ENCODE data around the gene AKAP4.

Gene AKAP4, protein sequence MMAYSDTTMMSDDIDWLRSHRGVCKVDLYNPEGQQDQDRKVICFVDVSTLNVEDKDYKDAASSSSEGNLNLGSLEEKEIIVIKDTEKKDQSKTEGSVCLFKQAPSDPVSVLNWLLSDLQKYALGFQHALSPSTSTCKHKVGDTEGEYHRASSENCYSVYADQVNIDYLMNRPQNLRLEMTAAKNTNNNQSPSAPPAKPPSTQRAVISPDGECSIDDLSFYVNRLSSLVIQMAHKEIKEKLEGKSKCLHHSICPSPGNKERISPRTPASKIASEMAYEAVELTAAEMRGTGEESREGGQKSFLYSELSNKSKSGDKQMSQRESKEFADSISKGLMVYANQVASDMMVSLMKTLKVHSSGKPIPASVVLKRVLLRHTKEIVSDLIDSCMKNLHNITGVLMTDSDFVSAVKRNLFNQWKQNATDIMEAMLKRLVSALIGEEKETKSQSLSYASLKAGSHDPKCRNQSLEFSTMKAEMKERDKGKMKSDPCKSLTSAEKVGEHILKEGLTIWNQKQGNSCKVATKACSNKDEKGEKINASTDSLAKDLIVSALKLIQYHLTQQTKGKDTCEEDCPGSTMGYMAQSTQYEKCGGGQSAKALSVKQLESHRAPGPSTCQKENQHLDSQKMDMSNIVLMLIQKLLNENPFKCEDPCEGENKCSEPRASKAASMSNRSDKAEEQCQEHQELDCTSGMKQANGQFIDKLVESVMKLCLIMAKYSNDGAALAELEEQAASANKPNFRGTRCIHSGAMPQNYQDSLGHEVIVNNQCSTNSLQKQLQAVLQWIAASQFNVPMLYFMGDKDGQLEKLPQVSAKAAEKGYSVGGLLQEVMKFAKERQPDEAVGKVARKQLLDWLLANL

GRCh38 chrX:50200907-50201306, at the start of gene AKAP4:
Gene AKAP4 (minus strand): TSS chrX:50201007. CDS start chrX:50200889, 118 bp downstream.
- DNase-seq (ENCODE audit: low read depth): no peak

DNA sequence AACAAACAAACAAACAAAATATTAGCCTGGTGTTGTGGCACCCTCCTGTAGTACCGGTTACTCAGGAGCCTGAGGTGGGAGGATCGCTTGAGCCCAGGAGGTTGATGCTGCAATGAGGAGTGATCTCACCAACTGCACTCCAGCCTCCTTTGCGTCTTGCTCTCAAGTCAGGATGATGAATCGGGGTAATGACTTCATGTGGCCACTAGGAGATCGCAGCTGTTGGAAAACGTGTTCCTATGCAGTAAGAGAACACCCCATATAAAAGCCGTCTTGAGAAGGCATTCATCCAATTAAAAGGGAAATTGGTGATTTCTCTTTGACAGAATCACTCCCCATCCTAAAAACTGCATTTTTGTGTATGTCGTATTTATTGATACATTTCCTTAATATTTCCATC, 10.7 kb upstream of the AKAP4 start:
- DNase-seq (ENCODE audit: low read depth): no peak

DNA sequence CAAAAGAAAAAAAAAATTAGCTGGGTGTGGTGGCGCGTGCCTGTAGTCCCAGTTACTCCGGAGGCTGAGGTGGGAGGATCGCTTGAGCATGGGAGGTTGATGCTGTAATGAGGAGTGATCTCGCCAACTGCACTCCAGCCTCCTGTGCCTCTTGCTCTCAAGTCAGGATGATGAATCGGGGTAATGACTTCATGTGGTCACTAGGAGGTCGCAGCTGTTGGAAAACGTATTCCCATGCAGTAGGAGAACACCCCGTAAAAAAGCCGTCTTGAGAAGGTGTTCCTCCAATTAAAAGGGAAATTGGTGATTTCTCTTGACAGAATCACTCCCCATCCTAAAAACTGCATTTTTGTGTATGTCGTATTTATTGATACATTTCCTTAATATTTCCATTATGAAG, 5.9 kb upstream of the AKAP4 start:
- no peak for DNase-seq (ENCODE audit: low read depth)

GRCh38 chrX:50204364-50204899, 3.6 kb upstream of the AKAP4 start, which contains the start of gene CCNB3:
Gene CCNB3 (plus strand): TSS chrX:50204765. CDS start chrX:50285164, 80,399 bp downstream.
- DNase-seq (ENCODE audit: low read depth): peak; percentile 42

DNA sequence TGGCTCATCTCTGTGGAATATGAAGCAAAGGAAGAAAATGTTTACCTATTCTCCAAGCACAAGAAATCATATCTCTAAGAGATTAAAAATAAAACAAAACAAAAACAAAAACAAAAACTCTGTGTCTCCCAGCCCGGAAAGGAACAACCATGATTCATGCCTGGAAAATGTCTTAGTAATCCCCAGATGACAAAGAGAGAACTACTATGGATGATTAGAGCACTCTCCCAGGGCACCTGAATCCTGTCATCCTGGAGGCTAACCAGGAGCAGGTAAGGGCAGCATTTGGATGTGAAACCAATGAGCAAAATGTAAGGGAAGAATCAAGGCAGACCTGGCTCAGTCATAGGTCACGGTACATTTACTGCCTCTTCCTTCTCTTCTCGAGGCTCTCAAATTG, 1.7 kb upstream of the AKAP4 start:
- DNase-seq (ENCODE audit: low read depth): no peak

GRCh38 chrX:50198348-50198747, 2.5 kb downstream of the AKAP4 start:
- DNase-seq (ENCODE audit: low read depth): no peak

DNA sequence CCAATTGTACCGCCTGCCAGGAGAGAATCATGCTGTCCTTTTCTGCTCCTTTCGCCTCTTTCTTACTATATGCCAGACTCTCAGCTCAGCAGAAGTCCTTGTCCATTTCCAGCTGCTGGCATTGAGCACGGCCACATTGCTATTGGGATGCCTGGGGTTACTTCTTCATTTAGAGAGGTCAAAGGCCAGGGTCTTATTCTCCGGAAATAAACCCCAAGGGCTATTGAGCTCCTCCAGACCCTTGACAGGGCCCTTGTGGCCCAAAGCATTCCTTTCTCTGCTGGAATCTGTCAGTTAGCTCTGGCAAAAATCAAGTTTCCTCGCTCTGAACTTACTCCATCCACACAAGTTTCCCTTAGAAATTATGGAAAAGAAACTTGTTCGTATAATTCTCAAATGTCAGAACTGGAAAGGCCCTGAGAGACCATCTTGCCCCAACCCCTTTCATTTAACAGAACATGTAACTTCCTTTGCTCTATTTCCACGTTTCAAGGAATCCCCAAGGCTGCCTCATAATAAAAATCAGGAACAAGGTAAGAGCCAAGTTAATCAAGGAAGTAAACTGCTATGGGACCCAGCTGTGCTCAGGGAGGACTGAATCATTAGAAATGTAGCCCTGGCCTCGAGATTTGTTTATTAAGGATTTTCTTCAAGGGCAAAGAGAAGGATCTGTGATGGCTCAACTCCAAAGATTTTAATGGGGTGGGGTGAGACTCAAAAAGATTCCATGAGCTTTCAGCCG, 11.8 kb downstream of the AKAP4 start:
- DNase-seq (ENCODE audit: low read depth): no peak

- DNase-seq (ENCODE audit: low read depth): no peak
These were observed 16.9 kb downstream of the AKAP4 start for GRCh38 chrX:50183891-50184290.

- no peak for DNase-seq (ENCODE audit: low read depth)
These were observed 20.5 kb downstream of the AKAP4 start for GRCh38 chrX:50180073-50180940.

- DNase-seq (ENCODE audit: low read depth): no peak
These were observed 31.1 kb downstream of the AKAP4 start for GRCh38 chrX:50169717-50170116.

- no peak for DNase-seq (ENCODE audit: low read depth)
These were observed 32.5 kb downstream of the AKAP4 start for GRCh38 chrX:50168241-50168687.

DNA sequence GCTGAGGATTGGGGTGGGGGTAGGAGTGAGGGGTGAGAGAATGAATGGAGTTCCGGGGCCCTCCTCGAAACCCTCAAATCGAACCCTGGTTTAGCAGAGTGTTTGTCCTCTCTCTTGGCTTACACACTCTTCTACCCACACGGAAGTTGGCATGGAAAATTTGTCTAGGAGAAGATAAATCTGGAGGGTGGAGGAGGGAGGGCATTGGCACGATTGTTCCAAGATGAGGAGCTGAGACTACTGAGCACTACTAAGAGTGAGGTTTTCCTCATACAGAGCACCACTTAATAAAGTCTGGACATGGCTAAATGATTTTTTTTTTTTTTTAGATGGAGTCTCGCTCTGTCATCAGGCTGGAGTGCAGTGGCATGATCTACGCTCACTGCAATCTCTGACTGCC, 33.4 kb downstream of the AKAP4 start:
- no peak for DNase-seq (ENCODE audit: low read depth)

- DNase-seq (ENCODE audit: low read depth): no peak
These were observed 35.1 kb downstream of the AKAP4 start for GRCh38 chrX:50165727-50166126.

DNA sequence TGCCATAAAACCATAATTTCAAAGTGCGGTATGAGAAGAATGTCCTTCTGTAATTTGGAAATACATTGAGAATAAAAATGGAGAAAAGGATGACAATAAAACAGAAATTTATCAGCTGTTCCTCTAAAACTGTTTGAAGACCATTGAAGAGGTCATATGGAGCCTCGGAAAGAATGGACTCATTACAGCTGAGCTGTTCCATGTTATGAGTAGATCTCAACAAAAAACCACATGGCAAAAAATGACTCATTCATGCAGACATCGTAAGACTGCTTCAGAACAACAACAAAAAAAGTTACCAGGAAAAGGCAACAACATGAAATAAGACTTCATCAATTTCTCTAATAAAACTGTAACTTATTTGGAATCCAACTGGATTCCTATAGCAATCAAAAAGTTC, 39.7 kb downstream of the AKAP4 start:
- no peak for DNase-seq (ENCODE audit: low read depth)

- DNase-seq (ENCODE audit: low read depth): no peak
These were observed 42.2 kb downstream of the AKAP4 start for GRCh38 chrX:50158593-50158992.

- no peak for DNase-seq (ENCODE audit: low read depth)
These were observed 43.2 kb downstream of the AKAP4 start for GRCh38 chrX:50157545-50158135.

- no peak for DNase-seq (ENCODE audit: low read depth)
These were observed 46.4 kb downstream of the AKAP4 start for GRCh38 chrX:50154429-50154828.

GRCh38 chrX:50152456-50152855, 48.4 kb downstream of the AKAP4 start:
- DNase-seq (ENCODE audit: low read depth): no peak

DNA sequence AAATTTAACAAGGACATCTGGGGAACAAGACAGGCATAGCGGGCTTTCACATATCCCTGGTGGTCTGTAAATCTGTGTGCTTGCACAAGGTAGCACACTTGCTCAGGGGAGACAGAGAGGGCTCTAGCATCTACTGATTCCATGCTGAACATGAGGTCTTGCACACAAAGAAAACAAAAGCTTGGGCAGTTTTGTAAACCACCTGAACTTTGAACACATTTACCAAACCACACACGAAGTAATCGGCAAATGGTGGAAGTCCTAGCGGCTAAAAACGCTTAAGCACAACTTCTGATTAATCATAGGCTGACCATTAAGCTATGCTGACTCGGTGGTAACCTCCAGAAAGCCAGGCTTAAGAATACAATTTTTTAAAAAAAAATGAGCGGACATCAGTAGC, 52.8 kb downstream of the AKAP4 start:
- DNase-seq (ENCODE audit: low read depth): no peak

All from activated T-cell treated with anti-CD3 and anti-CD28 coated beads for 24 hours (primary cell).